Hepatocyte (in vitro differentiated cells): Measurements from ENCODE around the gene TPD52L2.

Experiments used
- EZH2 ChIP-seq: fragments of 200-600 bp; sonication (generic); IDR thresholded peaks from 2 replicates; pipeline ENCODE4 v1.6.1; 2016; ENCODE audit warnings: antibody characterized with exemption, mild to moderate bottlenecking, borderline replicate concordance
- TF ChIP-seq, protein P1 (sequence below): fragments of 200-600 bp; sonication (generic); IDR thresholded peaks from 2 replicates; pipeline ENCODE4 v1.5.1; 2016; ENCODE audit warnings: antibody characterized with exemption, mild to moderate bottlenecking; ENCODE audit not compliant: poor library complexity

GRCh38 chr20:63890616-63891015, 25.5 kb downstream of the TPD52L2 start:
- TF ChIP-seq, protein P1, sequence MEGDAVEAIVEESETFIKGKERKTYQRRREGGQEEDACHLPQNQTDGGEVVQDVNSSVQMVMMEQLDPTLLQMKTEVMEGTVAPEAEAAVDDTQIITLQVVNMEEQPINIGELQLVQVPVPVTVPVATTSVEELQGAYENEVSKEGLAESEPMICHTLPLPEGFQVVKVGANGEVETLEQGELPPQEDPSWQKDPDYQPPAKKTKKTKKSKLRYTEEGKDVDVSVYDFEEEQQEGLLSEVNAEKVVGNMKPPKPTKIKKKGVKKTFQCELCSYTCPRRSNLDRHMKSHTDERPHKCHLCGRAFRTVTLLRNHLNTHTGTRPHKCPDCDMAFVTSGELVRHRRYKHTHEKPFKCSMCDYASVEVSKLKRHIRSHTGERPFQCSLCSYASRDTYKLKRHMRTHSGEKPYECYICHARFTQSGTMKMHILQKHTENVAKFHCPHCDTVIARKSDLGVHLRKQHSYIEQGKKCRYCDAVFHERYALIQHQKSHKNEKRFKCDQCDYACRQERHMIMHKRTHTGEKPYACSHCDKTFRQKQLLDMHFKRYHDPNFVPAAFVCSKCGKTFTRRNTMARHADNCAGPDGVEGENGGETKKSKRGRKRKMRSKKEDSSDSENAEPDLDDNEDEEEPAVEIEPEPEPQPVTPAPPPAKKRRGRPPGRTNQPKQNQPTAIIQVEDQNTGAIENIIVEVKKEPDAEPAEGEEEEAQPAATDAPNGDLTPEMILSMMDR = no peak
- TF ChIP-seq EZH2 = no peak
